SK-N-SH (cell line): ENCODE data around the gene TM4SF4.

Experiments
- ELF1 ChIP-seq: IDR thresholded peaks from 2 replicates; pipeline ENCODE4 v1.4.0; 2012
- GABPA ChIP-seq: IDR thresholded peaks from 2 replicates; pipeline ENCODE4 v1.4.0; 2012; ENCODE audit warnings: low read depth, mild to moderate bottlenecking
- GATA2 ChIP-seq: sonication (generic); formaldehyde crosslinking; IDR thresholded peaks from 2 replicates; pipeline ENCODE4 v1.5.0; 2020; ENCODE audit warnings: mild to moderate bottlenecking, missing genetic modification reagents
- JUND ChIP-seq: IDR thresholded peaks from 2 replicates; pipeline ENCODE4 v1.4.0; 2012
- MXI1 ChIP-seq: IDR thresholded peaks from 2 replicates; pipeline ENCODE4 v1.6.1; 2012; ENCODE audit warnings: mild to moderate bottlenecking, low read depth, low read length, improper control_type of control experiment
- POLR2AphosphoS5 ChIP-seq: IDR thresholded peaks from 2 replicates; pipeline ENCODE4 v1.6.1; 2012; ENCODE audit warnings: low read depth, low read length
- SMC3 ChIP-seq: IDR thresholded peaks from 2 replicates; pipeline ENCODE4 v1.6.1; 2012; ENCODE audit warnings: low read depth, low read length, improper control_type of control experiment
- TEAD4 ChIP-seq: IDR thresholded peaks from 2 replicates; pipeline ENCODE4 v1.4.0; 2012; ENCODE audit warnings: mild to moderate bottlenecking, borderline replicate concordance; ENCODE audit not compliant: insufficient read depth
- TF ChIP-seq, protein P1 (sequence below): IDR thresholded peaks from 2 replicates; pipeline ENCODE4 v1.4.0; 2012; ENCODE audit warnings: low read depth, borderline replicate concordance
- TF ChIP-seq, protein P2 (sequence below): fragments of 200-600 bp; sonication (generic); IDR thresholded peaks from 2 replicates; pipeline ENCODE4 v1.6.1; 2017; ENCODE audit warnings: antibody characterized with exemption, mild to moderate bottlenecking, moderate library complexity
- TF ChIP-seq, protein P3 (sequence below): IDR thresholded peaks from 2 replicates; pipeline ENCODE4 v1.6.1; 2012; ENCODE audit warnings: mild to moderate bottlenecking, low read depth, low read length, moderate library complexity

DNA sequence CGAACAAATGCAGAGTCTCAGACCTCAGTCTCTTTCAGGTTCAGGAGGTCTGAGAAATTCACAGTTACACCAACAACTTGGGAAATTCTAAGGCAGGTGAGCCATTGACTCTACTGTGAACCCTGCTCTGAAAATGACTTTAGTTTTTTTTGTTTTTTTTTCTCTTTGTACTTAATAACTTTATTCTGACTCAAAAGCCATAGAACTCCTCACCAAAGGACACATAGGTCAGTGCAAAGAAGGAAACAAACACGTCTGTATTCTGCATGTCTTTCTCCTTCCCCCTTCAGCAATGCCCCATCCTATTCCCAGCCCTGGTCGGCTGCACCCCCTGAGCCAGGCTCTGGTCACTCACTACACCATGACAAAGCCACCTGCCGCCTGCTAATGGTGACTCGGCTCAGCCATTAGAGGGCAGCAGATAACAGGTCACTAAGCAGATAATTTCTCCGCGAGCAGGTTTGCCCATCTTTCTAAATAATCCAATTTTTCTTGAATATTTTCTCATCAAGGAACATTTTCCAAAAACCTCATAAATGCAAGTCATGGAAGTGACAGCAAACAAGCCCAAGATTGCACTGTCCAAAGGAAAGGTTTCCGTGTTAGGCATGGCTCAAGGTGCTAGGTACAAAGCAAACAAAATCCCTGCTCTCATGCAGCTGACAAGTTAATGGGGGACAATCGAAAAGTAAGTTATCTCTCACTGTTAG is 37.7 kb downstream of the TM4SF4 start:
- TF ChIP-seq JUND: no peak
- TF ChIP-seq, protein P1, sequence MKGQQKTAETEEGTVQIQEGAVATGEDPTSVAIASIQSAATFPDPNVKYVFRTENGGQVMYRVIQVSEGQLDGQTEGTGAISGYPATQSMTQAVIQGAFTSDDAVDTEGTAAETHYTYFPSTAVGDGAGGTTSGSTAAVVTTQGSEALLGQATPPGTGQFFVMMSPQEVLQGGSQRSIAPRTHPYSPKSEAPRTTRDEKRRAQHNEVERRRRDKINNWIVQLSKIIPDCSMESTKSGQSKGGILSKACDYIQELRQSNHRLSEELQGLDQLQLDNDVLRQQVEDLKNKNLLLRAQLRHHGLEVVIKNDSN: no peak
- TF ChIP-seq GATA2 (CRISPR knock-in tag): no peak
- TF ChIP-seq TEAD4: no peak
- TF ChIP-seq POLR2AphosphoS5: no peak
- TF ChIP-seq ELF1: no peak
- TF ChIP-seq, protein P2, sequence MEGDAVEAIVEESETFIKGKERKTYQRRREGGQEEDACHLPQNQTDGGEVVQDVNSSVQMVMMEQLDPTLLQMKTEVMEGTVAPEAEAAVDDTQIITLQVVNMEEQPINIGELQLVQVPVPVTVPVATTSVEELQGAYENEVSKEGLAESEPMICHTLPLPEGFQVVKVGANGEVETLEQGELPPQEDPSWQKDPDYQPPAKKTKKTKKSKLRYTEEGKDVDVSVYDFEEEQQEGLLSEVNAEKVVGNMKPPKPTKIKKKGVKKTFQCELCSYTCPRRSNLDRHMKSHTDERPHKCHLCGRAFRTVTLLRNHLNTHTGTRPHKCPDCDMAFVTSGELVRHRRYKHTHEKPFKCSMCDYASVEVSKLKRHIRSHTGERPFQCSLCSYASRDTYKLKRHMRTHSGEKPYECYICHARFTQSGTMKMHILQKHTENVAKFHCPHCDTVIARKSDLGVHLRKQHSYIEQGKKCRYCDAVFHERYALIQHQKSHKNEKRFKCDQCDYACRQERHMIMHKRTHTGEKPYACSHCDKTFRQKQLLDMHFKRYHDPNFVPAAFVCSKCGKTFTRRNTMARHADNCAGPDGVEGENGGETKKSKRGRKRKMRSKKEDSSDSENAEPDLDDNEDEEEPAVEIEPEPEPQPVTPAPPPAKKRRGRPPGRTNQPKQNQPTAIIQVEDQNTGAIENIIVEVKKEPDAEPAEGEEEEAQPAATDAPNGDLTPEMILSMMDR: peak; percentile 90
- TF ChIP-seq GABPA: no peak
- TF ChIP-seq, protein P3, sequence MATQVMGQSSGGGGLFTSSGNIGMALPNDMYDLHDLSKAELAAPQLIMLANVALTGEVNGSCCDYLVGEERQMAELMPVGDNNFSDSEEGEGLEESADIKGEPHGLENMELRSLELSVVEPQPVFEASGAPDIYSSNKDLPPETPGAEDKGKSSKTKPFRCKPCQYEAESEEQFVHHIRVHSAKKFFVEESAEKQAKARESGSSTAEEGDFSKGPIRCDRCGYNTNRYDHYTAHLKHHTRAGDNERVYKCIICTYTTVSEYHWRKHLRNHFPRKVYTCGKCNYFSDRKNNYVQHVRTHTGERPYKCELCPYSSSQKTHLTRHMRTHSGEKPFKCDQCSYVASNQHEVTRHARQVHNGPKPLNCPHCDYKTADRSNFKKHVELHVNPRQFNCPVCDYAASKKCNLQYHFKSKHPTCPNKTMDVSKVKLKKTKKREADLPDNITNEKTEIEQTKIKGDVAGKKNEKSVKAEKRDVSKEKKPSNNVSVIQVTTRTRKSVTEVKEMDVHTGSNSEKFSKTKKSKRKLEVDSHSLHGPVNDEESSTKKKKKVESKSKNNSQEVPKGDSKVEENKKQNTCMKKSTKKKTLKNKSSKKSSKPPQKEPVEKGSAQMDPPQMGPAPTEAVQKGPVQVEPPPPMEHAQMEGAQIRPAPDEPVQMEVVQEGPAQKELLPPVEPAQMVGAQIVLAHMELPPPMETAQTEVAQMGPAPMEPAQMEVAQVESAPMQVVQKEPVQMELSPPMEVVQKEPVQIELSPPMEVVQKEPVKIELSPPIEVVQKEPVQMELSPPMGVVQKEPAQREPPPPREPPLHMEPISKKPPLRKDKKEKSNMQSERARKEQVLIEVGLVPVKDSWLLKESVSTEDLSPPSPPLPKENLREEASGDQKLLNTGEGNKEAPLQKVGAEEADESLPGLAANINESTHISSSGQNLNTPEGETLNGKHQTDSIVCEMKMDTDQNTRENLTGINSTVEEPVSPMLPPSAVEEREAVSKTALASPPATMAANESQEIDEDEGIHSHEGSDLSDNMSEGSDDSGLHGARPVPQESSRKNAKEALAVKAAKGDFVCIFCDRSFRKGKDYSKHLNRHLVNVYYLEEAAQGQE: no peak
- TF ChIP-seq MXI1: no peak
- peak; percentile 78 for TF ChIP-seq SMC3
